ENCODE results near the gene NTNG1.

The NTNG1 gene

DNA sequence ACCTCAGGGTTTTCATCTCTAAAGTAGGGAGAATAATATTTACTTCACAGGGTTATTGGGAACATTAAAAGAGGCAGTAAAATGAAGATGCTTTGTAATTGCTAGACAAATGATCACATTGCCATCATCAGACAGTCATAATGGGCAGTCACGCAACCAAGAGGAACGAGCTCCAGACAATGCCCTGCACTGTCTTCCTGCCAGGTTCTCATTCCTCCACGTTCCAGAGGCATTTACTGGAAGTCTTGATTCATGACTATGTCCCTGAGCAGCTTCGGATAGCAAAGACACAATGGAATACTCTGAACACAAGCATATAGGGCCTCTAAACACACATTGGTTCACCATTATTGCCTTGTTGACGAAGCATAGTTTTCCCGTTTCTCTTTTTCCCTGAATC is 389.7 kb downstream of the NTNG1 start:
- Histone ChIP-seq H3K36me3 (no peaks in the 10 kb centered on the region), H3K9me3 (no peaks in the 10 kb centered on the region), H3K4me1 (peaks cover 16% of the 10 kb centered on the region), H3K4me3 (ENCODE audit: low read depth, low read length) (no peak overlapping the region), H3K27me3 (no peaks in the 10 kb centered on the region)
- no peak for DNase-seq
- TF ChIP-seq, protein P1, sequence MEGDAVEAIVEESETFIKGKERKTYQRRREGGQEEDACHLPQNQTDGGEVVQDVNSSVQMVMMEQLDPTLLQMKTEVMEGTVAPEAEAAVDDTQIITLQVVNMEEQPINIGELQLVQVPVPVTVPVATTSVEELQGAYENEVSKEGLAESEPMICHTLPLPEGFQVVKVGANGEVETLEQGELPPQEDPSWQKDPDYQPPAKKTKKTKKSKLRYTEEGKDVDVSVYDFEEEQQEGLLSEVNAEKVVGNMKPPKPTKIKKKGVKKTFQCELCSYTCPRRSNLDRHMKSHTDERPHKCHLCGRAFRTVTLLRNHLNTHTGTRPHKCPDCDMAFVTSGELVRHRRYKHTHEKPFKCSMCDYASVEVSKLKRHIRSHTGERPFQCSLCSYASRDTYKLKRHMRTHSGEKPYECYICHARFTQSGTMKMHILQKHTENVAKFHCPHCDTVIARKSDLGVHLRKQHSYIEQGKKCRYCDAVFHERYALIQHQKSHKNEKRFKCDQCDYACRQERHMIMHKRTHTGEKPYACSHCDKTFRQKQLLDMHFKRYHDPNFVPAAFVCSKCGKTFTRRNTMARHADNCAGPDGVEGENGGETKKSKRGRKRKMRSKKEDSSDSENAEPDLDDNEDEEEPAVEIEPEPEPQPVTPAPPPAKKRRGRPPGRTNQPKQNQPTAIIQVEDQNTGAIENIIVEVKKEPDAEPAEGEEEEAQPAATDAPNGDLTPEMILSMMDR (IDR thresholded peaks at IDR 0.05; ENCODE audit: low read depth, low read length): no peak

DNA sequence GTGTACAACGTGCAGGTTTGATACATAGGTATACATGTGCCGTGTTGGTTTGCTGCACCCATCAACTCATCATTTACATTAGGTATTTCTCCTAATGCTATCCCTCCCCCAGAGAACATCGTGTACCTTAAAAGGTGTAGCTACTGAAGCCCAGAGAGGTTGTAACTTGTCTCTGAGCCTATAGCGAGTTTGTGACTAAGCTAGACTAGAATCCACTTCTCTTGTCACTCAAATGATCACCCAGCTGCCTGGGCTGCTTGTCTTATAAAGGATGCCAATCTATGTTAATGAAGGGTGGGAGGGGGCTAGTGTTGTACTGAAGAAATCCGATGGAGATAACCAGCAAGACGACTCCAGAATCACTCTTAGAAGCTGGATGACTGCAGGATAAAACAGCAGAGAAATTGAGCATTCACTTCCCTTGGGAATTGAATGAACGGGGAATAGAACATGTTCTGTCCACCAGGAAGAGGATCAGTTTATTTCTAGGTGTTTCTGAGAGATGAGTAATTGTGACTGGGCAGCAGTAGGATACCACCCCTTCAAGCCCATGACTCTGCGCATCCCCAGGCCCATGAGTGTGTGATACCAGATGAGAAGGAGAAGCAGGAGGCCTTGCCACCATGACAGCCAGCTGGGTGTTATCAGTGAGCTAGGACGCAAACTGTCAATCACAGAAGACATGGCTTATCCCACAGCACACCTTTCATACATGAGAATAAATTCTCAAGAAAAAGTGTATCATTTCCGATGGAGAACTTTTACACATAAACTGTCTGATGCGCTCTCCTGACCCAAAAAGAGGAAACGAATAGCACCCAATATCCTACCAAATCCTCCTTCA is 390.4 kb downstream of the NTNG1 start:
- H3K36me3 ChIP-seq: no peaks in the 10 kb centered on the region
- no peaks in the 10 kb centered on the region for H3K27me3 ChIP-seq
- no peak overlapping the region for H3K4me3 ChIP-seq (ENCODE audit: low read depth, low read length)
- peaks cover 16% of the 10 kb centered on the region for H3K4me1 ChIP-seq
- DNase-seq: no peak
- TF ChIP-seq, protein P1 (IDR thresholded peaks at IDR 0.05; ENCODE audit: low read depth, low read length): no peak
- no peaks in the 10 kb centered on the region for H3K9me3 ChIP-seq

DNA sequence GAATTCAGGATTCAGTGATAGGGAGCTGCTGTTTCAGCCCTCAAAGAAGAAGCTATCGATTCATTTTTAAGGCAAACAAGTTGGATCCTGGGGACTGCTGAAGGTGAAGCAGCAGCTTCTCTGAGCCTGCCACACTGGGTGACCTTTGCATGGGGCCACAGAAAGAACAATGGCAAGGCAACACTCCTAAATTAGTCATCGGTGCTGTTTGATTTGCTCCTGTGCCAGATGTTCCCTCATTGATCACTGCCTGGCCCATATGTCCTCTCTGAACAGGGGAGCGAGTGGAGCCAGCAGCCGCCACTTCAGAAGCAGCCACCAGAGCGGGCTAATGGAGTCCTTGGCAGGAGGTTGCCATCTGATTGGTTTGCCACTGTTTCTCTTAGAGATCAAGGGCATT is 391.5 kb downstream of the NTNG1 start:
- H3K36me3 ChIP-seq: no peaks in the 10 kb centered on the region
- TF ChIP-seq, protein P1 (IDR thresholded peaks at IDR 0.05; ENCODE audit: low read depth, low read length): no peak
- H3K9me3 ChIP-seq: no peaks in the 10 kb centered on the region
- H3K27me3 ChIP-seq: no peaks in the 10 kb centered on the region
- DNase-seq: peak; percentile 22
- H3K4me3 ChIP-seq (ENCODE audit: low read depth, low read length): no peak overlapping the region
- H3K4me1 ChIP-seq: peaks cover 16% of the 10 kb centered on the region
